ENCODE data around the gene GRK1.

- TF ChIP-seq CTCF (IDR thresholded peaks at IDR 0.05; ENCODE audit: insufficient read depth, low read length, poor library complexity, severe bottlenecking) (no peak), EZH2phosphoT487 (conservative IDR thresholded peaks at IDR 0.05; ENCODE audit: low read length) (no peak)
Measured at GRCh38 chr13:113620036-113620796, 46.8 kb upstream of the GRK1 start.

Measured in SU-DHL-6 (cell line).